Measurements from ENCODE around the gene CSNK2A1.
"Not testable (repeated sequence)": the region's sequence is repeated elsewhere in the genome, so short reads cannot be mapped to it uniquely, and the experiment has no call there.

Gene CSNK2A1

GRCh38 chr20:535958-536357 lies 7.6 kb downstream of the CSNK2A1 start:
- DNase-seq (ENCODE audit: low read depth, low spot score), result no peak

GRCh38 chr20:533526-533925 lies 10.1 kb downstream of the CSNK2A1 start:
- DNase-seq (ENCODE audit: low read depth, low spot score), result no peak

GRCh38 chr20:532530-532929 lies 11.1 kb downstream of the CSNK2A1 start:
- DNase-seq (ENCODE audit: low read depth, low spot score), result no peak

GRCh38 chr20:531608-532007 lies 12.0 kb downstream of the CSNK2A1 start:
- DNase-seq (ENCODE audit: low read depth, low spot score), result no peak

- no peak for DNase-seq (ENCODE audit: low read depth, low spot score)
Observed at GRCh38 chr20:530321-530720, 13.3 kb downstream of the CSNK2A1 start.

- no peak for DNase-seq (ENCODE audit: low read depth, low spot score)
Observed at GRCh38 chr20:528923-529604, 14.5 kb downstream of the CSNK2A1 start.

- DNase-seq (ENCODE audit: low read depth, low spot score), result no peak
Observed at GRCh38 chr20:527571-527886, 16.1 kb downstream of the CSNK2A1 start.

GRCh38 chr20:521860-522259 lies 21.7 kb downstream of the CSNK2A1 start:
- no peak for DNase-seq (ENCODE audit: low read depth, low spot score)

GRCh38 chr20:519999-520398 lies 23.6 kb downstream of the CSNK2A1 start:
- no peak for DNase-seq (ENCODE audit: low read depth, low spot score)

- no peak for DNase-seq (ENCODE audit: low read depth, low spot score)
Observed at GRCh38 chr20:517221-517620, 26.4 kb downstream of the CSNK2A1 start.

- no peak for DNase-seq (ENCODE audit: low read depth, low spot score)
Observed at GRCh38 chr20:516799-517198, 26.8 kb downstream of the CSNK2A1 start.

GRCh38 chr20:515696-516095 lies 27.9 kb downstream of the CSNK2A1 start:
- no peak for DNase-seq (ENCODE audit: low read depth, low spot score)

- DNase-seq (ENCODE audit: low read depth, low spot score), result no peak
Observed at GRCh38 chr20:513429-513828, 30.2 kb downstream of the CSNK2A1 start.

GRCh38 chr20:510328-511057 lies 33.1 kb downstream of the CSNK2A1 start:
- DNase-seq (ENCODE audit: low read depth, low spot score), result not testable (repeated sequence)

- DNase-seq (ENCODE audit: low read depth, low spot score), result not testable (repeated sequence)
Observed at GRCh38 chr20:508364-508787, 35.2 kb downstream of the CSNK2A1 start.

- no peak for DNase-seq (ENCODE audit: low read depth, low spot score)
Observed at GRCh38 chr20:507761-508332, 35.7 kb downstream of the CSNK2A1 start.

- no peak for DNase-seq (ENCODE audit: low read depth, low spot score)
Observed at GRCh38 chr20:507006-507758, 36.4 kb downstream of the CSNK2A1 start.

GRCh38 chr20:504632-505075 lies 38.9 kb downstream of the CSNK2A1 start:
- DNase-seq (ENCODE audit: low read depth, low spot score), result no peak

- DNase-seq (ENCODE audit: low read depth, low spot score), result no peak
Observed at GRCh38 chr20:503048-503737, 40.4 kb downstream of the CSNK2A1 start.

- DNase-seq (ENCODE audit: low read depth, low spot score), result no peak
Observed at GRCh38 chr20:497979-498378, 45.6 kb downstream of the CSNK2A1 start.

- DNase-seq (ENCODE audit: low read depth, low spot score), result no peak
Observed at GRCh38 chr20:496126-496696, 47.4 kb downstream of the CSNK2A1 start.
